WTC11 (cell line): ENCODE results near the gene COLQ. TPM values are rescaled to one million over a fixed set of nuclear protein-coding genes. Genes with fewer than 3 reads are reported as not detected.

Source experiments
- ATAC-seq: fragments of 200-7000 bp; cut with Tn5 transposase; 2 replicates; pipeline ENCODE4 v1.10.0; 2021; ENCODE audit warnings: mild to moderate bottlenecking, moderate library complexity
- CTCF ChIA-PET: fragments of 300-600 bp; sonication (Branson Sonifier 250); formaldehyde crosslinking; loops from one replicate; lab custom pipeline; 2021; ENCODE audit warnings: antibody characterized with exemption; lab: Charles Lee
- POLR2A ChIA-PET: fragments of 350-600 bp; sonication (Branson Sonifier 250); formaldehyde crosslinking; loops from one replicate; lab custom pipeline; 2021; ENCODE audit warnings: antibody characterized with exemption; lab: Charles Lee
- DNase-seq: peaks from one replicate; pipeline ENCODE4 v3.0.0; 2021; ENCODE audit warnings: low spot score
- H3K27ac Mint-ChIP-seq: 2 replicates; pipeline ENCODE4 v1.8.0; 2021; ENCODE audit warnings: mixed read lengths
- H3K27me3 Mint-ChIP-seq: 2 replicates; pipeline ENCODE4 v1.8.0; 2021; ENCODE audit warnings: low read depth, mild to moderate bottlenecking, moderate library complexity, mixed read lengths
- H3K36me3 Mint-ChIP-seq: 2 replicates; pipeline ENCODE4 v1.8.0; 2021; ENCODE audit warnings: mixed read lengths
- H3K4me1 Mint-ChIP-seq: 2 replicates; pipeline ENCODE4 v1.8.0; 2022; ENCODE audit warnings: mixed read lengths
- H3K4me3 Mint-ChIP-seq: 2 replicates; pipeline ENCODE4 v1.8.0; 2021; ENCODE audit warnings: mild to moderate bottlenecking, moderate library complexity, mixed read lengths
- H3K9me3 Mint-ChIP-seq: 2 replicates; pipeline ENCODE4 v1.8.0; 2021; ENCODE audit warnings: mixed read lengths
- AFF4 ChIP-seq: sonication (generic); formaldehyde crosslinking; IDR thresholded peaks from 2 replicates; pipeline ENCODE4 v1.8.1; 2023; ENCODE audit warnings: mild to moderate bottlenecking, missing genetic modification reagents, borderline replicate concordance
- AR ChIP-seq: fragments of 250-450 bp; sonication (Bioruptor Pico); IDR thresholded peaks from 2 replicates; pipeline ENCODE4 v1.9.0; 2021; ENCODE audit warnings: mild to moderate bottlenecking
- CREB1 ChIP-seq: sonication (generic); formaldehyde crosslinking; IDR thresholded peaks from 2 replicates; pipeline ENCODE4 v1.8.0; 2023; ENCODE audit warnings: mild to moderate bottlenecking, missing genetic modification reagents
- E2F5 ChIP-seq: sonication (generic); formaldehyde crosslinking; IDR thresholded peaks from 2 replicates; pipeline ENCODE4 v1.8.1; 2022; ENCODE audit warnings: mild to moderate bottlenecking, moderate library complexity, missing genetic modification reagents
- ELF4 ChIP-seq: sonication (generic); formaldehyde crosslinking; IDR thresholded peaks from 2 replicates; pipeline ENCODE4 v1.8.1; 2022; ENCODE audit warnings: low read depth, mild to moderate bottlenecking, moderate library complexity, missing genetic modification reagents
- ESRRA ChIP-seq: sonication (generic); formaldehyde crosslinking; IDR thresholded peaks from 2 replicates; pipeline ENCODE4 v1.8.1; 2022; ENCODE audit warnings: mild to moderate bottlenecking, missing genetic modification reagents, borderline replicate concordance
- FOXP4 ChIP-seq: sonication (generic); formaldehyde crosslinking; IDR thresholded peaks from 2 replicates; pipeline ENCODE4 v1.8.0; 2022; ENCODE audit warnings: mild to moderate bottlenecking, missing genetic modification reagents
- GABPB1 ChIP-seq: sonication (generic); formaldehyde crosslinking; IDR thresholded peaks from 2 replicates; pipeline ENCODE4 v1.8.1; 2023; ENCODE audit warnings: mild to moderate bottlenecking, missing genetic modification reagents
- HMGA2 ChIP-seq: fragments of 250-450 bp; sonication (Bioruptor Pico); IDR thresholded peaks from 2 replicates; pipeline ENCODE4 v1.4.0; 2021; ENCODE audit warnings: mild to moderate bottlenecking, moderate library complexity
- MYBL2 ChIP-seq: sonication (generic); formaldehyde crosslinking; IDR thresholded peaks from 2 replicates; pipeline ENCODE4 v1.8.1; 2023; ENCODE audit warnings: mild to moderate bottlenecking, moderate library complexity, missing genetic modification reagents
- NFYB ChIP-seq: sonication (generic); formaldehyde crosslinking; conservative IDR thresholded peaks from 2 replicates; pipeline ENCODE4 v1.8.0; 2022; ENCODE audit warnings: low read depth, missing genetic modification reagents
- OVOL2 ChIP-seq: fragments of 250-450 bp; sonication (Bioruptor Pico); IDR thresholded peaks from 2 replicates; pipeline ENCODE4 v1.9.0; 2021; ENCODE audit warnings: mild to moderate bottlenecking, borderline replicate concordance
- SMAD4 ChIP-seq: sonication (generic); formaldehyde crosslinking; IDR thresholded peaks from 2 replicates; pipeline ENCODE4 v1.8.0; 2022; ENCODE audit warnings: mild to moderate bottlenecking, missing genetic modification reagents
- TEAD1 ChIP-seq: sonication (generic); formaldehyde crosslinking; IDR thresholded peaks from 2 replicates; pipeline ENCODE4 v1.8.0; 2022; ENCODE audit warnings: mild to moderate bottlenecking, missing genetic modification reagents
- ZMAT4 ChIP-seq: fragments of 250-450 bp; sonication (Bioruptor Pico); IDR thresholded peaks from 2 replicates; pipeline ENCODE4 v1.9.0; 2021; ENCODE audit warnings: mild to moderate bottlenecking
- ZNF219 ChIP-seq: sonication (generic); formaldehyde crosslinking; IDR thresholded peaks from 2 replicates; pipeline ENCODE4 v1.8.0; 2023; ENCODE audit warnings: missing genetic modification reagents, mild to moderate bottlenecking, borderline replicate concordance
- ZNF263 ChIP-seq: sonication (generic); formaldehyde crosslinking; IDR thresholded peaks from 2 replicates; pipeline ENCODE4 v1.8.1; 2022; ENCODE audit warnings: low read depth, mild to moderate bottlenecking, moderate library complexity, missing genetic modification reagents
- total RNA-seq: library from RNA; stranded (reverse); gene quantifications from 3 replicates; pipeline ENCODE4 v1.2.3, GENCODE V29; 2021

The COLQ gene
- total RNA-seq, 1 experiment from 2014 or later = 2.2 TPM

- no peak for TF ChIP-seq FOXP4 (CRISPR knock-in tag)
- TF ChIP-seq ZNF219 (CRISPR knock-in tag) = no peak
- TF ChIP-seq HMGA2 (CRISPR knock-in tag) = no peak
Observed at GRCh38 chr3:15454965-15455364, 66.5 kb downstream of the COLQ start (continued).

- Mint-ChIP-seq H3K4me3 (no peak overlapping the region), H3K9me3 (peaks cover 4% of the 10 kb centered on the region; the same call in 1 of the 2 replicates), H3K36me3 (no peaks in the 10 kb centered on the region), H3K4me1 (peaks cover under 1% of the 10 kb centered on the region; the same call in 1 of the 2 replicates), H3K27me3 (no peaks in the 10 kb centered on the region), H3K27ac (no peak overlapping the region)
- TF ChIP-seq ESRRA (CRISPR knock-in tag) = no peak
- TF ChIP-seq AFF4 (CRISPR knock-in tag) = no peak
- TF ChIP-seq ELF4 (CRISPR knock-in tag) = no peak
- no peak for TF ChIP-seq NFYB
- no peak for TF ChIP-seq GABPB1 (CRISPR knock-in tag)
- no peak for TF ChIP-seq MYBL2 (CRISPR knock-in tag)
- no peak for TF ChIP-seq AR (CRISPR knock-in tag)
- TF ChIP-seq SMAD4 (CRISPR knock-in tag) = no peak
- TF ChIP-seq ZNF263 (CRISPR knock-in tag) = no peak
- no peak for TF ChIP-seq ZMAT4 (CRISPR knock-in tag)
- no peak for TF ChIP-seq E2F5 (CRISPR knock-in tag)
- TF ChIP-seq OVOL2 (CRISPR knock-in tag) = no peak
- no peak for TF ChIP-seq TEAD1 (CRISPR knock-in tag)
- no peak for TF ChIP-seq CREB1
- no peak for ATAC-seq
- ChIA-PET CTCF (interaction anchor here (1.1 to 1.6 kb wide), 3 partner anchors 18 to 73 kb away, joined by 3 to 4 read pairs (median 4); no protein-coding TSS in a partner anchor), POLR2A (no interaction called here)
- no peak for DNase-seq
Observed at GRCh38 chr3:15453991-15454625, 67.4 kb downstream of the COLQ start.
